Activated naive CD4-positive, alpha-beta T cell treated with anti-CD3 and anti-CD28 coated beads, Interleukin-2, amount 50 U/mL, for 24 hours (primary cell): ENCODE data around the gene NANS.
"Not testable (repeated sequence)": the region's sequence is repeated elsewhere in the genome, so short reads cannot be mapped to it uniquely, and the experiment has no call there.

Source experiments
- H3K27ac Mint-ChIP-seq: one replicate; pipeline ENCODE4 v1.8.0; 2021; ENCODE audit warnings: mild to moderate bottlenecking, mixed read lengths
- H3K27me3 Mint-ChIP-seq: one replicate; pipeline ENCODE4 v1.8.0; 2021; ENCODE audit warnings: mixed read lengths
- H3K36me3 Mint-ChIP-seq: one replicate; pipeline ENCODE4 v1.8.0; 2021; ENCODE audit warnings: mixed read lengths
- H3K4me1 Mint-ChIP-seq: one replicate; pipeline ENCODE4 v1.8.0; 2021; ENCODE audit warnings: mixed read lengths
- H3K4me3 Mint-ChIP-seq: one replicate; pipeline ENCODE4 v1.8.0; 2021; ENCODE audit warnings: mild to moderate bottlenecking, mixed read lengths
- H3K9me3 Mint-ChIP-seq: one replicate; pipeline ENCODE4 v1.8.0; 2021; ENCODE audit warnings: mixed read lengths

The NANS gene

GRCh38 chr9:98054376-98054951 lies 2.1 kb upstream of the NANS start:
- Mint-ChIP-seq H3K4me1 (peaks cover 32% of the 10 kb centered on the region), H3K9me3 (no peaks in the 10 kb centered on the region), H3K36me3 (peaks cover 3% of the 10 kb centered on the region), H3K4me3 (no peak overlapping the region), H3K27ac (no peak overlapping the region), H3K27me3 (no peaks in the 10 kb centered on the region)

- Mint-ChIP-seq H3K36me3 (peaks cover 6% of the 10 kb centered on the region), H3K9me3 (no peaks in the 10 kb centered on the region), H3K27ac (peak overlapping the region; percentile 100), H3K4me3 (peak overlapping the region; percentile 100), H3K4me1 (peaks cover 26% of the 10 kb centered on the region), H3K27me3 (no peaks in the 10 kb centered on the region)
Measured at GRCh38 chr9:98057138-98057799, 737 bp downstream of the NANS start.

GRCh38 chr9:98062161-98062560 lies 5.6 kb downstream of the NANS start:
- Mint-ChIP-seq H3K36me3 (peaks cover 12% of the 10 kb centered on the region), H3K27me3 (no peaks in the 10 kb centered on the region), H3K27ac (no peak overlapping the region), H3K9me3 (no peaks in the 10 kb centered on the region), H3K4me1 (peaks cover 26% of the 10 kb centered on the region), H3K4me3 (no peak overlapping the region)

- Mint-ChIP-seq H3K27ac (no peak overlapping the region), H3K9me3 (no peaks in the 10 kb centered on the region), H3K27me3 (no peaks in the 10 kb centered on the region), H3K4me1 (peaks cover 11% of the 10 kb centered on the region), H3K4me3 (no peak overlapping the region), H3K36me3 (peaks cover 11% of the 10 kb centered on the region)
Measured at GRCh38 chr9:98064623-98065392, 8.3 kb downstream of the NANS start.

- H3K27me3 Mint-ChIP-seq: no peaks in the 10 kb centered on the region
- H3K4me3 Mint-ChIP-seq: no peak overlapping the region
- peaks cover 13% of the 10 kb centered on the region for H3K4me1 Mint-ChIP-seq
- peaks cover 9% of the 10 kb centered on the region for H3K36me3 Mint-ChIP-seq
- no peak overlapping the region for H3K27ac Mint-ChIP-seq
- H3K9me3 Mint-ChIP-seq: no peaks in the 10 kb centered on the region
Measured at GRCh38 chr9:98066235-98066634, 9.7 kb downstream of the NANS start.

DNA sequence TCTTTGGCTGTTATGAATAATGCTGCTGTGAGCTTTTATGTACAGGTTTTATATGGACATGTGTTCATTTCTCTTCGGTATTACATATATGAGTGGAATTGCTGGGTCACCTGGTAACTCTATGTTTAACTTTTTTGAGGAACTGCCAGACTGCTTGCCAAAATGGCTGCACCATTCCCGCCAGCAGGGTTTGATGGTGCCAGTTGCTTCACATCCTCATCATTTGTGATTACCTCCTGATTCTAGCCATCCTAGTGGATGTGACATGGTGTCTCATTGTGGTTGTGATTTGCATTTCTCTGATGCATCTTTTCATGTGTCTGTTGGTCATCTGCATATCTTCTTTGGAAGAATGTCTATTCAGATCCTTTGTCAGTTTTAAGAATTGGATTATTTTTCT lies 10.7 kb downstream of the NANS start:
- peaks cover 9% of the 10 kb centered on the region for H3K36me3 Mint-ChIP-seq
- no peaks in the 10 kb centered on the region for H3K27me3 Mint-ChIP-seq
- H3K27ac Mint-ChIP-seq: no peak overlapping the region
- H3K4me3 Mint-ChIP-seq: no peak overlapping the region
- no peaks in the 10 kb centered on the region for H3K9me3 Mint-ChIP-seq
- H3K4me1 Mint-ChIP-seq: peaks cover 15% of the 10 kb centered on the region

DNA sequence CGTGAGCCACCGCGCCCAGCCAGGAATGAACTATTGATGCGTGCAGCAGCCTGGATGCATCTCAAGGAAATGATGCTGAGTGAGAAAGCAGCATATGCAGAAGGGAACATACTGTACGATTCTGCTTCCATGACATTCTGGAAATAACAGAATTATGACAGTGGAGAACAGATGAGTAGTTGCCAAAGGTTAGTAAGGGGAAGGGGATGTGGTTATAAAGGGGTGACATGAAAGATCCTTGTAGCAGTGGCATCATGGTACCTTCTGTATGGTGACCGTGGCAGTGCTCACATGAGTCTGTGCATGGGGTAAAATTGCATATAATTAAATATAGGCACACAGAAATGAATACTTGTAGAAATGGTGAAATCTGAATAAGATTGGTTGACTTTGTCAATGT lies 13.0 kb downstream of the NANS start:
- Mint-ChIP-seq H3K4me3 (no peak overlapping the region), H3K27me3 (no peaks in the 10 kb centered on the region), H3K27ac (no peak overlapping the region), H3K9me3 (no peaks in the 10 kb centered on the region), H3K36me3 (peaks cover 5% of the 10 kb centered on the region), H3K4me1 (peaks cover 19% of the 10 kb centered on the region)

- H3K4me3 Mint-ChIP-seq: no peak overlapping the region
- no peaks in the 10 kb centered on the region for H3K9me3 Mint-ChIP-seq
- peaks cover 5% of the 10 kb centered on the region for H3K36me3 Mint-ChIP-seq
- H3K4me1 Mint-ChIP-seq: peaks cover 31% of the 10 kb centered on the region
- H3K27me3 Mint-ChIP-seq: no peaks in the 10 kb centered on the region
- no peak overlapping the region for H3K27ac Mint-ChIP-seq
Measured at GRCh38 chr9:98070704-98071103, 14.2 kb downstream of the NANS start.

- Mint-ChIP-seq H3K4me1 (peaks cover 37% of the 10 kb centered on the region), H3K27ac (no peak overlapping the region), H3K27me3 (no peaks in the 10 kb centered on the region), H3K4me3 (no peak overlapping the region), H3K36me3 (no peaks in the 10 kb centered on the region), H3K9me3 (no peaks in the 10 kb centered on the region)
Measured at GRCh38 chr9:98071737-98072136, 15.2 kb downstream of the NANS start.

GRCh38 chr9:98074115-98074990 lies 17.8 kb downstream of the NANS start:
- Mint-ChIP-seq H3K9me3 (no peaks in the 10 kb centered on the region), H3K4me3 (no peak overlapping the region), H3K27ac (peak overlapping the region; percentile 88), H3K27me3 (no peaks in the 10 kb centered on the region), H3K36me3 (peaks cover 6% of the 10 kb centered on the region), H3K4me1 (peaks cover 51% of the 10 kb centered on the region)

- peaks cover 6% of the 10 kb centered on the region for H3K36me3 Mint-ChIP-seq
- peaks cover 51% of the 10 kb centered on the region for H3K4me1 Mint-ChIP-seq
- no peaks in the 10 kb centered on the region for H3K27me3 Mint-ChIP-seq
- peak overlapping the region; percentile 59 for H3K4me3 Mint-ChIP-seq
- peak overlapping the region; percentile 88 for H3K27ac Mint-ChIP-seq
- no peaks in the 10 kb centered on the region for H3K9me3 Mint-ChIP-seq
Measured at GRCh38 chr9:98075332-98075805, 18.8 kb downstream of the NANS start.

- H3K36me3 Mint-ChIP-seq, H3K9me3 Mint-ChIP-seq, H3K4me3 Mint-ChIP-seq, H3K27me3 Mint-ChIP-seq: not testable (repeated sequence)
- Mint-ChIP-seq H3K4me1 (peaks cover 52% of the 10 kb centered on the region), H3K27ac (peak overlapping the region; percentile 30)
Measured at GRCh38 chr9:98076514-98076890, 20.0 kb downstream of the NANS start.

DNA sequence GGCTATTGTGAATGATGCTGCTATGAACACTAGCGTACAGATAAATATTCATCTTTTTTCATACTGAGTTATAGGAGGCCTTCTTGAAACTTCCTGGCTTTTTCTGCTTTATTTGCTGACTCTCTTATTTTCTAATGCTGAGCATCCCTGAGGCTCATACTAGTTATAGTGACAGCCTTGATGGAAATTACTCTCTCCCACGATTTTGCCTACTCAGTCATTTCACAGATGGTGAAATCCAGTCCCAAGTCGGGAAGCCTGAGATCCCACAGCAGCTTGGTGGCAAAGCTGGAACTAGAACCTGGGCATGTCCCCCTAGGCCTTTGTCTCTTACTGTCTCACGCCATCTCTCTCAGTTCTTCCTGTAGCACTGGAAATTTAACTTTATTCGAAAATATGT lies 22.4 kb downstream of the NANS start:
- peaks cover 12% of the 10 kb centered on the region for H3K36me3 Mint-ChIP-seq
- peak overlapping the region; percentile 59 for H3K27ac Mint-ChIP-seq
- H3K4me1 Mint-ChIP-seq: peaks cover 75% of the 10 kb centered on the region
- H3K9me3 Mint-ChIP-seq: no peaks in the 10 kb centered on the region
- H3K27me3 Mint-ChIP-seq: no peaks in the 10 kb centered on the region
- no peak overlapping the region for H3K4me3 Mint-ChIP-seq

DNA sequence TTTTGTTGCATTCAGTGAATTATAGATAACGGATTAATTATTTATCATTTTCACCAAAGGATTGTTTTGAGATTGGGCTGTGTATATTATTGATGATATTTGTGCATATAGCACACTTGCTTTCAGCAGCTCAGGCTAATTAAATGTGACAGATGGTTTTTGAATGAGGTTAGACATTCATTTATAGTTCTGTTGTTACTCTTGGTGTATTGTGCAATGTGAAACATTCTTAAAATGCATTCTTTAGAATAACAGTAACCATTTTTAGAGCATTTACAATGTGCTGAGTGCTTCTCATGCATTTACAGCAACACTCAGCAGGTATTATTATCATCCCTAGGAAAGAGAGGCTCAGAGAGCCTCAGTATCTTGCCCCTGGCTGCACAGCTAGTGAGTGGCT lies 23.8 kb downstream of the NANS start:
- Mint-ChIP-seq H3K36me3 (peaks cover 15% of the 10 kb centered on the region), H3K4me3 (no peak overlapping the region), H3K27ac (no peak overlapping the region), H3K4me1 (peaks cover 67% of the 10 kb centered on the region), H3K27me3 (no peaks in the 10 kb centered on the region), H3K9me3 (no peaks in the 10 kb centered on the region)

- peak overlapping the region; percentile 77 for H3K27ac Mint-ChIP-seq
- no peak overlapping the region for H3K4me3 Mint-ChIP-seq
- H3K36me3 Mint-ChIP-seq: peaks cover 15% of the 10 kb centered on the region
- no peaks in the 10 kb centered on the region for H3K27me3 Mint-ChIP-seq
- H3K4me1 Mint-ChIP-seq: peaks cover 67% of the 10 kb centered on the region
- no peaks in the 10 kb centered on the region for H3K9me3 Mint-ChIP-seq
Measured at GRCh38 chr9:98080780-98081179, 24.2 kb downstream of the NANS start.
